ENCODE measurements around the gene OVCA2.

GRCh38 chr17:2090804-2091534, 49.1 kb downstream of the OVCA2 start:
- TF ChIP-seq CTCF (IDR thresholded peaks at IDR 0.05) (peak; percentile 20 to 65 (median 41)), POLR2A (IDR thresholded peaks at IDR 0.05) (no peak)
